Measurements from ENCODE around the gene NRP1. TPM values are rescaled to one million over a fixed set of nuclear protein-coding genes. Genes with fewer than 3 reads are reported as not detected.

Gene NRP1
- total RNA-seq, 1 donor from 2014 or later: 486 TPM

GRCh38 chr10:33291053-33291592, 43.3 kb downstream of the NRP1 start:
- no peaks in the 10 kb centered on the region for H3K9me3 Mint-ChIP-seq (ENCODE audit: unreplicated experiment)
- H3K4me3 Mint-ChIP-seq (ENCODE audit: unreplicated experiment): peak overlapping the region; percentile 7
- no peak for TF ChIP-seq CTCF (IDR thresholded peaks at IDR 0.05; ENCODE audit: unreplicated experiment)
- H3K4me1 Mint-ChIP-seq (ENCODE audit: unreplicated experiment): peaks cover 61% of the 10 kb centered on the region
- DNase-seq (ENCODE audit: low spot score): no peak
- peak overlapping the region; percentile 9 for H3K27ac Mint-ChIP-seq (ENCODE audit: unreplicated experiment)
- peaks cover 67% of the 10 kb centered on the region for H3K36me3 Mint-ChIP-seq (ENCODE audit: low read depth, unreplicated experiment)
- H3K27me3 Mint-ChIP-seq (ENCODE audit: unreplicated experiment): peaks cover 2% of the 10 kb centered on the region

- no peak for DNase-seq (ENCODE audit: low spot score)
- Mint-ChIP-seq H3K4me3 (ENCODE audit: unreplicated experiment) (no peak overlapping the region), H3K27ac (ENCODE audit: unreplicated experiment) (no peak overlapping the region), H3K36me3 (ENCODE audit: low read depth, unreplicated experiment) (peaks cover 65% of the 10 kb centered on the region), H3K27me3 (ENCODE audit: unreplicated experiment) (peaks cover 2% of the 10 kb centered on the region), H3K9me3 (ENCODE audit: unreplicated experiment) (no peaks in the 10 kb centered on the region), H3K4me1 (ENCODE audit: unreplicated experiment) (peaks cover 61% of the 10 kb centered on the region)
- TF ChIP-seq CTCF (IDR thresholded peaks at IDR 0.05; ENCODE audit: unreplicated experiment): no peak
Observed at GRCh38 chr10:33290321-33291052, 44.0 kb downstream of the NRP1 start.

GRCh38 chr10:33289776-33290175, 44.7 kb downstream of the NRP1 start:
- no peak for DNase-seq (ENCODE audit: low spot score)
- Mint-ChIP-seq H3K4me3 (ENCODE audit: unreplicated experiment) (no peak overlapping the region), H3K4me1 (ENCODE audit: unreplicated experiment) (peaks cover 65% of the 10 kb centered on the region), H3K27ac (ENCODE audit: unreplicated experiment) (no peak overlapping the region), H3K36me3 (ENCODE audit: low read depth, unreplicated experiment) (peaks cover 63% of the 10 kb centered on the region), H3K27me3 (ENCODE audit: unreplicated experiment) (peaks cover 2% of the 10 kb centered on the region), H3K9me3 (ENCODE audit: unreplicated experiment) (no peaks in the 10 kb centered on the region)
- no peak for TF ChIP-seq CTCF (IDR thresholded peaks at IDR 0.05; ENCODE audit: unreplicated experiment)

GRCh38 chr10:33288127-33288526, 46.3 kb downstream of the NRP1 start:
- peaks cover 2% of the 10 kb centered on the region for H3K27me3 Mint-ChIP-seq (ENCODE audit: unreplicated experiment)
- H3K27ac Mint-ChIP-seq (ENCODE audit: unreplicated experiment): no peak overlapping the region
- no peak for TF ChIP-seq CTCF (IDR thresholded peaks at IDR 0.05; ENCODE audit: unreplicated experiment)
- H3K4me3 Mint-ChIP-seq (ENCODE audit: unreplicated experiment): no peak overlapping the region
- H3K36me3 Mint-ChIP-seq (ENCODE audit: low read depth, unreplicated experiment): peaks cover 51% of the 10 kb centered on the region
- H3K4me1 Mint-ChIP-seq (ENCODE audit: unreplicated experiment): peaks cover 58% of the 10 kb centered on the region
- DNase-seq (ENCODE audit: low spot score): no peak
- H3K9me3 Mint-ChIP-seq (ENCODE audit: unreplicated experiment): no peaks in the 10 kb centered on the region

GRCh38 chr10:33287112-33287511, 47.4 kb downstream of the NRP1 start:
- Mint-ChIP-seq H3K4me1 (ENCODE audit: unreplicated experiment) (peaks cover 55% of the 10 kb centered on the region), H3K27ac (ENCODE audit: unreplicated experiment) (no peak overlapping the region), H3K27me3 (ENCODE audit: unreplicated experiment) (peaks cover 2% of the 10 kb centered on the region), H3K4me3 (ENCODE audit: unreplicated experiment) (no peak overlapping the region), H3K9me3 (ENCODE audit: unreplicated experiment) (no peaks in the 10 kb centered on the region), H3K36me3 (ENCODE audit: low read depth, unreplicated experiment) (peaks cover 43% of the 10 kb centered on the region)
- DNase-seq (ENCODE audit: low spot score): no peak
- TF ChIP-seq CTCF (IDR thresholded peaks at IDR 0.05; ENCODE audit: unreplicated experiment): no peak
